ENCODE data around the gene LYZL1.

The LYZL1 gene

DNA sequence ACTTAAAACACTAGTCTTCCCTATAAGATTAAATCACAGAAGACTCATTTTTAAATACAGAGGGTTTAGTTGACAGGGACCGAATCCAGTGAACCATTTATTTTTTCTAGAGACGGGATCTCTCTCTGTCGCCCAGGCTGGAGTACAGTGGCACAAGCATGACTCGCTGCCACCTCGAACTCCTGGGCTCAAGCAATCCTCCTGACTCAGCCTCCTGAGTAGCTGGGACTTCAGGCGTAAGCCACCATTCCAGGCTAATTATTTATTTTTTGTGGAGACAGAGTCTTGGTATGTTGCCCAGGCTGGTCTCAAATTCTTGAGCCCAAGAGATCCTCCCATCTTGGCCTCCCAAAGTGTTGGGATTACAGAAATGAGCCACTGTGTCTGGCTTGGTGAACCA lies 20.9 kb upstream of the LYZL1 start:
- Histone ChIP-seq H2BK120ac (ENCODE audit: low read depth, low read length) (no peak overlapping the region), H3K9ac (ENCODE audit: low read depth, low read length, poor library complexity) (no peak overlapping the region), H3K23ac (ENCODE audit: low read depth, low read length, poor library complexity) (no peak overlapping the region), H4K8ac (ENCODE audit: low read depth, low read length) (no peak overlapping the region), H2BK15ac (ENCODE audit: low read length) (no peak overlapping the region), H3K79me1 (ENCODE audit: low read depth, low read length) (no peaks in the 10 kb centered on the region), H3K4me1 (ENCODE audit: control insufficient read depth in 2 of 2, insufficient read depth in 1 of 2, low read depth in 1 of 2, low read length in 2 of 2) (peaks cover 0 to 5% of the 10 kb centered on the region in 2 donors), H3K4me3 (ENCODE audit: low read length in 2 of 2) (no peak overlapping the region), H3K9me3 (replicated peaks in 1 of 2; ENCODE audit: control insufficient read depth in 2 of 2, insufficient read depth in 1 of 2, low read depth in 1 of 2, low read length in 2 of 2) (no peaks in the 10 kb centered on the region), H3K14ac (ENCODE audit: low read length) (no peak overlapping the region), H2BK12ac (ENCODE audit: low read length) (no peak overlapping the region), H2BK5ac (ENCODE audit: low read length) (no peak overlapping the region), H2AK5ac (ENCODE audit: low read depth, low read length) (no peak overlapping the region), H2AFZ (ENCODE audit: low read length) (no peak overlapping the region), H3K27me3 (ENCODE audit: control insufficient read depth in 3 of 3, insufficient read depth in 3 of 3, low read depth in 1 of 3, low read length in 3 of 3) (no peaks in the 10 kb centered on the region), H3K36me3 (replicated peaks in 1 of 2; ENCODE audit: control insufficient read depth in 2 of 2, insufficient read depth in 2 of 2, low read length in 2 of 2) (no peaks in the 10 kb centered on the region), H4K91ac (ENCODE audit: low read depth, low read length, poor library complexity) (no peak overlapping the region), H3K4ac (ENCODE audit: low read length) (no peak overlapping the region), H3K27ac (replicated peaks; ENCODE audit: low read length) (no peak overlapping the region), H3K18ac (ENCODE audit: low read length) (no peak overlapping the region), H3K4me2 (ENCODE audit: insufficient read depth, low read length, poor library complexity, severe bottlenecking) (no peak overlapping the region)
- no CpG with 5 or more reads among the region's 6 CpGs for WGBS, 2 donors (ENCODE audit: extremely low coverage in 2 of 2, insufficient read length in 2 of 2, insufficient replicate concordance in 1 of 2)
- no peak for DNase-seq (ENCODE audit: low spot score)

DNA sequence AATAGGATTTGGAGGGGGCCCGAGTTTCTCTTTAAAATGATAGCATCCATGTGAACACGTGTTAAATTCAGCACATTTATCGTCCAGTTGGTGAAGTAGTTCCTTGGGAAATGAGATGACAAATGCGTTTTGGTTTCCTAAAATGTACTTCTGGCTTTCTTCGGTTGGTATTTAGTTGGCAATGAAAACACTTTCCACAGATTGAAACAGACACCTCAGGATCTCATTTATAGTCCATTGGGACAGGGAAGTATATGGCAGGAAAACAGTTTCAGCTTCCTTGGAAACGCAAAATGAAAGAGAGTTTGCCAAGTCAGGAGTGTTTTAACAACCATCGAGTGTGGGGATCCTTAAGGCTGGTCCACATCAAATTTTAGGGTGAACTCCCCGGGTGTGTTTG lies 19.4 kb upstream of the LYZL1 start:
- no peak for DNase-seq (ENCODE audit: low spot score)
- Histone ChIP-seq H3K9me3 (replicated peaks in 1 of 2; ENCODE audit: control insufficient read depth in 2 of 2, insufficient read depth in 1 of 2, low read depth in 1 of 2, low read length in 2 of 2) (no peaks in the 10 kb centered on the region), H4K8ac (ENCODE audit: low read depth, low read length) (no peak overlapping the region), H3K4me2 (ENCODE audit: insufficient read depth, low read length, poor library complexity, severe bottlenecking) (no peak overlapping the region), H2AFZ (ENCODE audit: low read length) (no peak overlapping the region), H3K9ac (ENCODE audit: low read depth, low read length, poor library complexity) (no peak overlapping the region), H2BK12ac (ENCODE audit: low read length) (no peak overlapping the region), H2BK5ac (ENCODE audit: low read length) (no peak overlapping the region), H3K4ac (ENCODE audit: low read length) (no peak overlapping the region), H2AK5ac (ENCODE audit: low read depth, low read length) (no peak overlapping the region), H3K14ac (ENCODE audit: low read length) (no peak overlapping the region), H3K27me3 (ENCODE audit: control insufficient read depth in 3 of 3, insufficient read depth in 3 of 3, low read depth in 1 of 3, low read length in 3 of 3) (no peaks in the 10 kb centered on the region), H3K4me3 (ENCODE audit: low read length in 2 of 2) (no peak overlapping the region), H2BK120ac (ENCODE audit: low read depth, low read length) (no peak overlapping the region), H3K36me3 (replicated peaks in 1 of 2; ENCODE audit: control insufficient read depth in 2 of 2, insufficient read depth in 2 of 2, low read length in 2 of 2) (no peaks in the 10 kb centered on the region), H2BK15ac (ENCODE audit: low read length) (no peak overlapping the region), H3K79me1 (ENCODE audit: low read depth, low read length) (no peaks in the 10 kb centered on the region), H3K23ac (ENCODE audit: low read depth, low read length, poor library complexity) (no peak overlapping the region), H4K91ac (ENCODE audit: low read depth, low read length, poor library complexity) (no peak overlapping the region), H3K27ac (replicated peaks; ENCODE audit: low read length) (no peak overlapping the region), H3K4me1 (ENCODE audit: control insufficient read depth in 2 of 2, insufficient read depth in 1 of 2, low read depth in 1 of 2, low read length in 2 of 2) (peaks cover 0 to 5% of the 10 kb centered on the region in 2 donors), H3K18ac (ENCODE audit: low read length) (no peak overlapping the region)
- WGBS, 2 donors (ENCODE audit: extremely low coverage in 2 of 2, insufficient read length in 2 of 2, insufficient replicate concordance in 1 of 2) = no CpG with 5 or more reads among the region's 8 CpGs

DNA sequence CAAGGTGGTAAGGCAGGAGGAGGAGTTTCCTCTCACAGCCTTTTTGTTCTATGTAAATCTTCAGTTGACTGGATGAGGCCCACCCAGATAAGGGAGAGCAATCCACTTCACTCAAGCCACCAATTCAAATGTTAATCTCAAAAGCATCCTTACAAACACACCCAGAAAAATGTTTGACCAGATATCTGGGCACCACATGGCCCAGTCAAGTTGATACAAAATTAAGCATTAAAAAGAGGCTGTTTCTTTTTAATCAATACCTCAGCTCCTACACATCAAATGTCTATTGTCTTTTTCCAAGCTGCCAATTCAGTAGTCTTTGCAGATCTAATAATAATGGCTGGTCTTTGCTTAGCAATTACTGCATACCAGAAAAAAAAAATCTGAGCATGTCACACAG lies 18.0 kb upstream of the LYZL1 start:
- H3K4me1 ChIP-seq (ENCODE audit: control insufficient read depth in 2 of 2, insufficient read depth in 1 of 2, low read depth in 1 of 2, low read length in 2 of 2) = peaks cover 0 to 5% of the 10 kb centered on the region in 2 donors
- no peaks in the 10 kb centered on the region for H3K79me1 ChIP-seq (ENCODE audit: low read depth, low read length)
- no peaks in the 10 kb centered on the region for H3K36me3 ChIP-seq (replicated peaks in 1 of 2; ENCODE audit: control insufficient read depth in 2 of 2, insufficient read depth in 2 of 2, low read length in 2 of 2)
- H2BK12ac ChIP-seq (ENCODE audit: low read length) = no peak overlapping the region
- H4K8ac ChIP-seq (ENCODE audit: low read depth, low read length) = no peak overlapping the region
- no peaks in the 10 kb centered on the region for H3K27me3 ChIP-seq (ENCODE audit: control insufficient read depth in 3 of 3, insufficient read depth in 3 of 3, low read depth in 1 of 3, low read length in 3 of 3)
- no peak overlapping the region for H3K9ac ChIP-seq (ENCODE audit: low read depth, low read length, poor library complexity)
- H2AFZ ChIP-seq (ENCODE audit: low read length) = no peak overlapping the region
- no peak overlapping the region for H3K4me2 ChIP-seq (ENCODE audit: insufficient read depth, low read length, poor library complexity, severe bottlenecking)
- H4K91ac ChIP-seq (ENCODE audit: low read depth, low read length, poor library complexity) = no peak overlapping the region
- no peak overlapping the region for H3K18ac ChIP-seq (ENCODE audit: low read length)
- no peak overlapping the region for H3K4ac ChIP-seq (ENCODE audit: low read length)
- DNase-seq (ENCODE audit: low spot score) = no peak
- no peak overlapping the region for H2BK5ac ChIP-seq (ENCODE audit: low read length)
- H2AK5ac ChIP-seq (ENCODE audit: low read depth, low read length) = no peak overlapping the region
- no peak overlapping the region for H2BK120ac ChIP-seq (ENCODE audit: low read depth, low read length)
- H2BK15ac ChIP-seq (ENCODE audit: low read length) = no peak overlapping the region
- H3K14ac ChIP-seq (ENCODE audit: low read length) = no peak overlapping the region
- no peak overlapping the region for H3K23ac ChIP-seq (ENCODE audit: low read depth, low read length, poor library complexity)
- H3K9me3 ChIP-seq (replicated peaks in 1 of 2; ENCODE audit: control insufficient read depth in 2 of 2, insufficient read depth in 1 of 2, low read depth in 1 of 2, low read length in 2 of 2) = no peaks in the 10 kb centered on the region
- H3K27ac ChIP-seq (replicated peaks; ENCODE audit: low read length) = no peak overlapping the region
- no peak overlapping the region for H3K4me3 ChIP-seq (ENCODE audit: low read length in 2 of 2)

DNA sequence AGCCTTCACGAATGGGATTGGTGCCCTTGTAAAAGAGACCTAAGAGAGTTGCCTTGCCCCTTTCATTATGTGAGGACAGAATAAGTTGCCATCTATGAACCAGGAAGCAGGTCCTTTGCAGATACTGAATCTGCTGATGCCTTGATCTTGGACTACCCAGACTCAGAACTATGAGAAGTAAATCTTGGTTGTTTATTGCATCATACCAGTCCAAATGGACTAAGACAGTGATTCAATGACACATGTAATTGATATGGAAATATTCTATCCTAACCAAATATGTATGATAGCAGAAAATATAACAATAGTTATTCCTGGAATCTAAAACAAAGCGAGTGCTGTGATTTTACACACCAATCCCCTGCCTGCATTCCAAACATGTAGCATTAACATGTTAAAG lies 17.0 kb upstream of the LYZL1 start:
- Histone ChIP-seq H3K4me1 (ENCODE audit: control insufficient read depth in 2 of 2, insufficient read depth in 1 of 2, low read depth in 1 of 2, low read length in 2 of 2) (peaks cover 0 to 1% of the 10 kb centered on the region in 2 donors), H4K91ac (ENCODE audit: low read depth, low read length, poor library complexity) (no peak overlapping the region), H2BK5ac (ENCODE audit: low read length) (no peak overlapping the region), H2BK120ac (ENCODE audit: low read depth, low read length) (no peak overlapping the region), H3K4ac (ENCODE audit: low read length) (no peak overlapping the region), H3K4me3 (ENCODE audit: low read length in 2 of 2) (no peak overlapping the region), H3K79me1 (ENCODE audit: low read depth, low read length) (no peaks in the 10 kb centered on the region), H2AFZ (ENCODE audit: low read length) (no peak overlapping the region), H3K9me3 (replicated peaks in 1 of 2; ENCODE audit: control insufficient read depth in 2 of 2, insufficient read depth in 1 of 2, low read depth in 1 of 2, low read length in 2 of 2) (no peaks in the 10 kb centered on the region), H3K18ac (ENCODE audit: low read length) (no peak overlapping the region), H3K23ac (ENCODE audit: low read depth, low read length, poor library complexity) (no peak overlapping the region), H3K14ac (ENCODE audit: low read length) (no peak overlapping the region), H3K27ac (replicated peaks; ENCODE audit: low read length) (no peak overlapping the region), H3K4me2 (ENCODE audit: insufficient read depth, low read length, poor library complexity, severe bottlenecking) (no peak overlapping the region), H2BK12ac (ENCODE audit: low read length) (no peak overlapping the region), H3K27me3 (ENCODE audit: control insufficient read depth in 3 of 3, insufficient read depth in 3 of 3, low read depth in 1 of 3, low read length in 3 of 3) (no peaks in the 10 kb centered on the region), H2BK15ac (ENCODE audit: low read length) (no peak overlapping the region), H4K8ac (ENCODE audit: low read depth, low read length) (no peak overlapping the region), H3K36me3 (replicated peaks in 1 of 2; ENCODE audit: control insufficient read depth in 2 of 2, insufficient read depth in 2 of 2, low read length in 2 of 2) (no peaks in the 10 kb centered on the region), H3K9ac (ENCODE audit: low read depth, low read length, poor library complexity) (no peak overlapping the region), H2AK5ac (ENCODE audit: low read depth, low read length) (no peak overlapping the region)
- no CpG with 5 or more reads among the region's 2 CpGs for WGBS, 2 donors (ENCODE audit: extremely low coverage in 2 of 2, insufficient read length in 2 of 2, insufficient replicate concordance in 1 of 2)
- DNase-seq (ENCODE audit: low spot score) = no peak
